Psoas muscle (tissue), 8 donors: ENCODE results near the gene SYF2. TPM values are rescaled to one million over a fixed set of nuclear protein-coding genes. Genes with fewer than 3 reads are reported as not detected.
"Not testable (repeated sequence)": the region's sequence is repeated elsewhere in the genome, so short reads cannot be mapped to it uniquely, and the experiment has no call there.

Source experiments
- ATAC-seq, 4 donors: fragments of 200-7000 bp; cut with Tn5 transposase; one replicate each; pipeline ENCODE4 v1.9.1; 2020; ENCODE audit warnings: moderate library complexity in 3 of 4, mild to moderate bottlenecking in 2 of 4
- DNase-seq, 2 donors: peaks; one replicate each; pipeline ENCODE4 v3.0.0-alpha.2; 2020
- H3K27ac ChIP-seq: fragments of 200-600 bp; one replicate; pipeline ENCODE4 v1.8.0; 2022
- H3K27me3 ChIP-seq, 3 donors: fragments of 200-600 bp in 1 of 3; one replicate each; pipeline versions ENCODE4 v1.6.1 to v1.8.0; 2013 to 2022; ENCODE audit warnings: low read length in 2 of 3, mild to moderate bottlenecking in 2 of 3, moderate library complexity in 1 of 3; ENCODE audit not compliant: insufficient read depth in 3 of 3
- H3K36me3 ChIP-seq, 2 donors: fragments of 200-600 bp in 1 of 2; one replicate each; pipeline versions ENCODE4 v1.6.1 to v1.8.0; 2013 to 2022; ENCODE audit warnings: low read depth in 1 of 2, mild to moderate bottlenecking in 1 of 2, moderate library complexity in 1 of 2; ENCODE audit not compliant: insufficient read depth in 1 of 2
- H3K4me1 ChIP-seq: fragments of 200-600 bp; one replicate; pipeline ENCODE4 v1.8.0; 2022
- H3K4me3 ChIP-seq: fragments of 200-600 bp; one replicate; pipeline ENCODE4 v1.8.0; 2022; ENCODE audit warnings: mild to moderate bottlenecking
- H3K9me3 ChIP-seq: fragments of 200-600 bp; one replicate; pipeline ENCODE4 v1.8.0; 2022
- WGBS, 3 donors: extraction: QIAGEN DNeasy Blood & Tissue Kit; methylation state at CpG; one replicate each; pipeline versions ENCODE4 v1.1.6 to v1.1.7; 2013; 5-methylcytosine and 5-hydroxymethylcytosine counted together
- intact Hi-C, 2 donors: fragments of 100-400 bp; cut with DNase I; formaldehyde crosslinking; loops; one replicate each; pipeline versions ENCODE4 v1.11.0 to v1.14.2; 2022
- long read RNA-seq, 2 donors: library from polyadenylated mRNA; unstranded; transcript quantifications; one replicate each; pipeline ENCODE4 v2.0.0, GENCODE V29; 2021
- polyA plus RNA-seq, 3 donors: library from polyadenylated mRNA; stranded (reverse); fragments of 200-250 nt; gene quantifications; one replicate each; pipeline ENCODE4 v1.2.3, GENCODE V29; 2013
- total RNA-seq, 4 donors: library from RNA; stranded (reverse); fragmentation: NEBNext Ultra II Directional in 2 of 4; extraction: Animal tissue kit (Norgen Biotek cat#: 25700) in 2 of 4; gene quantifications; one replicate each; pipeline versions ENCODE4 v1.2.1 to v1.2.4, GENCODE V29; 2021 to 2023
- TF ChIP-seq, protein P1 (sequence below): fragments of 200-600 bp; IDR thresholded peaks from one replicate; pipeline ENCODE4 v1.8.0; 2022; ENCODE audit warnings: antibody characterized with exemption
- donor health status: healthy with polysubstance abuse.
- donor health status: DM: no; HTN: no; CAD: no; lungs with moderate emphysema.
- donor health status: Bipolar disorder and iron deficiency.
- donor health status: healthy.
- donor health status: DM: yes; HTN: yes; CAD: no.
- donor health status: DM: no; HTN: no; CAD: no.
- donor health status: DM: no; HTN: no; CAD: no.
- donor health status: DM: yes; HTN: yes; CAD: no.

The SYF2 gene
- total RNA-seq (10 to 100 TPM; 23.9 to 44.5 (median 30.0) TPM), polyA plus RNA-seq (10 to 100 TPM; 48.5 to 92.9 (median 64.2) TPM)
- long read RNA-seq, donor 1, transcript SYF2-201 (7 exons, 1,345 nt) = major isoform, 9 of 14 reads
- long read RNA-seq, donor 1, partial matches to known transcripts = 1 of 14 reads
- long read RNA-seq, donor 1, other reads (novel, unspliced or antisense) = 2 of 14 reads
- long read RNA-seq, donor 2, transcript SYF2-201 (7 exons, 1,345 nt) = major isoform, 44 of 61 reads
- long read RNA-seq, donor 2, partial matches to known transcripts = 13 of 61 reads
- long read RNA-seq, donor 2, other reads (novel, unspliced or antisense) = 3 of 61 reads

DNA sequence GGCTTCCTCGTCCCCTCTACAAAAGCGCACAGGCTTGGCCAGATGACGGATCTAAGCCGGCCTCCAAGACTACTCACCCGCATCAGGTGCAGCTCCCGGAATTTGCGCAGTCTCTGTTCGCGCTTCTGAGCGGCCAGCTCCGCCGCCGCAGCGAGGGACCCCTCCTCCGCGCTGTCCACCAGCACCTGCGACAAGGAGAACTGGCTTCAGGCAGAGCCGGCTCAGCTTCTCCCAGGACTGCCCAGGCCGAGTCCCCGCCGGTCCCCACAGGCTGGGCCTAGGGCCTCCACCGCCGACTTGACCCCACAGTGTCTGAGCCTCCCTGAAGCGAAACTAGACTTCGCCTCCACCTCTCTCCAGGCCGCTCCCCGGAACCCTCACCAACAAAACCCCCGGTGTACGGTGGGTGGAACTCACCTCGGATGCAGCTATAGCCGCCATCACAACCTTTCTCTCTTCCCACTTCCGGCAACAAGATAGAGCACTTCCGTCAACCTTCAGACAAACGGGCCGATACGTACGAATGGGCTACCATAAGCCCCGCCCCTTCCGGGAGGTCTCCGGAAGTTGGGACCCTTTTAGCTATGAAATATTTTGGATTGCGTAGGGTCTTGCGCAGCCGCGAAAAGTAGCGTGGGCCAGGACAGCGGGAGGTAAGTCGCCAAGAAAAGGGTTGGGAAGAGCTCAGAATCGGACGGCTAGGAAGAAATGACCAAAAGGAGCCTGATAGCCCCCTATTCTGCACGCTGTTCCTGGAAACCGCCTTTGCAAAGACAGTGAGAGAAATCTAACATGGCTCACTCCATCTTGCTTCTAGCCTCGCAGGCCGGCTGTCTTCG lies at the start of gene SYF2:
Gene SYF2 (minus strand): TSS at position 476 of the 839 bp plus-strand sequence. CDS start 35 bp downstream, at position 441.
- Histone ChIP-seq H3K4me1 (peaks cover 39% of the 10 kb centered on the region), H3K27me3 (no peaks in the 10 kb centered on the region), H3K36me3 (peaks cover 13 to 41% of the 10 kb centered on the region in 2 donors), H3K27ac (peak within 1 kb of the TSS; percentile 95), H3K4me3 (peak within 1 kb of the TSS; percentile 90), H3K9me3 (no peaks in the 10 kb centered on the region)
- intact Hi-C loops = loop anchor here in 1 of 2 donors (5.0 kb wide), 1 partner anchor 590 kb away; the partner anchor contains the start of gene SRRM1
- ATAC-seq (peak; percentile 85 to 90 (median 88)), DNase-seq (peak; percentile 95 to 96)
- WGBS, 3 donors = 0 to 1% (median 1%) methylated on average over 53 to 54 of the region's 54 CpGs
- TF ChIP-seq, protein P1, sequence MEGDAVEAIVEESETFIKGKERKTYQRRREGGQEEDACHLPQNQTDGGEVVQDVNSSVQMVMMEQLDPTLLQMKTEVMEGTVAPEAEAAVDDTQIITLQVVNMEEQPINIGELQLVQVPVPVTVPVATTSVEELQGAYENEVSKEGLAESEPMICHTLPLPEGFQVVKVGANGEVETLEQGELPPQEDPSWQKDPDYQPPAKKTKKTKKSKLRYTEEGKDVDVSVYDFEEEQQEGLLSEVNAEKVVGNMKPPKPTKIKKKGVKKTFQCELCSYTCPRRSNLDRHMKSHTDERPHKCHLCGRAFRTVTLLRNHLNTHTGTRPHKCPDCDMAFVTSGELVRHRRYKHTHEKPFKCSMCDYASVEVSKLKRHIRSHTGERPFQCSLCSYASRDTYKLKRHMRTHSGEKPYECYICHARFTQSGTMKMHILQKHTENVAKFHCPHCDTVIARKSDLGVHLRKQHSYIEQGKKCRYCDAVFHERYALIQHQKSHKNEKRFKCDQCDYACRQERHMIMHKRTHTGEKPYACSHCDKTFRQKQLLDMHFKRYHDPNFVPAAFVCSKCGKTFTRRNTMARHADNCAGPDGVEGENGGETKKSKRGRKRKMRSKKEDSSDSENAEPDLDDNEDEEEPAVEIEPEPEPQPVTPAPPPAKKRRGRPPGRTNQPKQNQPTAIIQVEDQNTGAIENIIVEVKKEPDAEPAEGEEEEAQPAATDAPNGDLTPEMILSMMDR = no peak

DNA sequence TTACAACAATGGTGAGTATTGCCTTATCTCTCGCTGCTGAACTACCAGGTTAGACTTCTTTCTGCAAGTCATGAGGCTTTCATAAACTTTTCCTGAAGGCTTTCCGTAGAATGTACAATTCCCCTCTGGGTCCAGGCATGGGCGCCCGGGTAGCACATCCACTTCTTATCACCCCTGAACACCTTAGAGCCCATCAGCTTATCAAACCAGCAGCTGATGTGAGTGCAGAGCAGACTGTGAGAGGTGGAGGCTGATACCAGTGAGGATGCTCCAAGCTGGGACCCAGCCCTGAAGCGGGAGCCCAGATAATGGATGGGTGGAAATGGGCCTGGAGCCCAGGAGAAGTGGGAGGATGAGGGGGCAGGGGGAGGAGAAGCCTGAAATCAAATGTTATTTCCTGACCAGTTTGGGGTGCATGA lies 47.4 kb upstream of the SYF2 start:
- H3K4me3 ChIP-seq, H3K9me3 ChIP-seq, H3K36me3 ChIP-seq, DNase-seq, H3K4me1 ChIP-seq, ATAC-seq, H3K27me3 ChIP-seq, intact Hi-C loops, H3K27ac ChIP-seq: not testable (repeated sequence)
- WGBS, 3 donors = 86 to 92% (median 89%) methylated on average over 4 of the region's 5 CpGs

- H3K4me3 ChIP-seq, DNase-seq, intact Hi-C loops, H3K27ac ChIP-seq, ATAC-seq, H3K4me1 ChIP-seq, H3K36me3 ChIP-seq, H3K27me3 ChIP-seq, H3K9me3 ChIP-seq: not testable (repeated sequence)
- WGBS, 3 donors = 45 to 50% (median 49%) methylated on average over 3 to 4 of the region's 8 CpGs
Observed at GRCh38 chr1:25278790-25279189, 46.5 kb upstream of the SYF2 start.

GRCh38 chr1:25278358-25278757 lies 46.1 kb upstream of the SYF2 start:
- not testable (repeated sequence) for ATAC-seq
- 29 to 64% (median 49%) methylated on average over 2 of the region's 2 CpGs for WGBS, 3 donors

GRCh38 chr1:25277295-25277694 lies 45.0 kb upstream of the SYF2 start:
- 88 to 92% (median 89%) methylated on average over 1 of the region's 1 CpG for WGBS, 3 donors
- DNase-seq, ATAC-seq: not testable (repeated sequence)

More at GRCh38 chr1:25278358-25278757, 46.1 kb upstream of the SYF2 start:
- H3K4me1 ChIP-seq, intact Hi-C loops, H3K4me3 ChIP-seq, H3K9me3 ChIP-seq, DNase-seq, H3K36me3 ChIP-seq, H3K27me3 ChIP-seq, H3K27ac ChIP-seq: not testable (repeated sequence)

GRCh38 chr1:25275648-25276047 lies 43.3 kb upstream of the SYF2 start:
- H3K27me3 ChIP-seq, H3K36me3 ChIP-seq, H3K4me3 ChIP-seq, intact Hi-C loops, ATAC-seq, H3K9me3 ChIP-seq, H3K27ac ChIP-seq, DNase-seq, H3K4me1 ChIP-seq: not testable (repeated sequence)
- 77 to 83% (median 77%) methylated on average over 4 of the region's 4 CpGs for WGBS, 3 donors

More at GRCh38 chr1:25277295-25277694, 45.0 kb upstream of the SYF2 start:
- H3K27ac ChIP-seq, H3K27me3 ChIP-seq, H3K4me3 ChIP-seq, H3K9me3 ChIP-seq, H3K4me1 ChIP-seq, H3K36me3 ChIP-seq, intact Hi-C loops: not testable (repeated sequence)

GRCh38 chr1:25272238-25272637 lies 39.9 kb upstream of the SYF2 start, which contains the start of gene RHD:
Gene RHD (plus strand): TSS chr1:25272509. CDS start chr1:25272548, 39 bp downstream.
- DNase-seq, H3K9me3 ChIP-seq, H3K4me1 ChIP-seq, H3K27ac ChIP-seq, H3K27me3 ChIP-seq, ATAC-seq, H3K36me3 ChIP-seq, H3K4me3 ChIP-seq, intact Hi-C loops: not testable (repeated sequence)
- 87 to 90% (median 88%) methylated on average over 8 of the region's 8 CpGs for WGBS, 3 donors

- DNase-seq, H3K9me3 ChIP-seq, H3K4me1 ChIP-seq, H3K36me3 ChIP-seq, H3K27me3 ChIP-seq, ATAC-seq, intact Hi-C loops: not testable (repeated sequence)
- WGBS, 3 donors = 38 to 42% (median 42%) methylated on average over 14 of the region's 14 CpGs
- H3K27ac ChIP-seq = peak overlapping the region; percentile 46
- peak overlapping the region; percentile 60 for H3K4me3 ChIP-seq
Observed at GRCh38 chr1:25268143-25268760, 36.0 kb upstream of the SYF2 start.

DNA sequence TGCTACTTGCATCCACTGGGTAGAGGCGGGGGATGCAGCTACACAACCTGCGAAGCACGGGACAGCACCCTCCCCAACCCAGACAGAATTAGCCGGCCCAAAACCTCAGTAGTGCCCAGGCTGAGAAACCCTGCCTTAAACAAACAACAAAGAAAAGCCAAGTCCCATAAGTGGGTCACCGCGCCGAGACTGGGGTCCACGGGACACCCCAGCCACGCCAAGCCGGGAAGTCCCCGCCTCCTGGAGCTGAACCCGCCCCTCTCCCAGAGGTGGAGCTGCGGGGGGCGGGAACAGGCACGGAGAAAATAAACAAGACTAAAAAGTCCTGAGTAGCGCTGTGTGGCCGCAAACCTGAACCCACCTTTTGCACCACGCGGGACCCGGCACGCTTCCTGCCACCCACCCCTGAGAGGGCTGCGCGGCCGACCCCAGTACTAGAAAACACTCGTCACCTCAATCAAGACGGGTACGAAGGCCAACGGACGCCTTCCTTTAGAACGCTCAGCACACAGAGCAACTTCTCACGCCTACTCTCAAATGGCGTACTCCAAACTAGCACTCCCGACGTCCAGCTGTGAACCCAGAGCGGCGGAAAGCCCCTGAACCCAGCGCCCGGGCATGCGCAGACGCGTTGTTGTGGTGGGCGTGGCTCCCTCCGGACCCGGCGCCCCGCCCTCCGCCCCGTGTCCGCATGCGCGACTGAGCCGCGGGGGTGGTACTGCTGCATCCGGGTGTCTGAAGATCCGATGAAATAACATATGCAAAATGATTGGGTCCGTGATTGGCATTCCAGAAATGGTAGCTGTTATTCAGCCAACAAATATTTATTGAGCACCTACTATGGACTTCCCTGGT lies 35.2 kb upstream of the SYF2 start:
- ATAC-seq (peak; percentile 94 to 98 (median 98)), DNase-seq (peak in 1 of 2 donors; percentile 84)
- Histone ChIP-seq H3K4me3 (peak overlapping the region; percentile 60), H3K27ac (peak overlapping the region; percentile 75)
- H3K36me3 ChIP-seq, H3K27me3 ChIP-seq, H3K4me1 ChIP-seq, intact Hi-C loops, H3K9me3 ChIP-seq: not testable (repeated sequence)
- WGBS, 3 donors = 0 to 1% (median 0%) methylated on average over 31 to 37 of the region's 56 CpGs
